RWPE1 (cell line): ENCODE results near the gene SULT1A2.

Experiments used
- CTCF ChIA-PET: fragments of 350-600 bp; sonication (Branson Sonifier 250); formaldehyde crosslinking; extraction: SDS; loops from one replicate; lab custom pipeline; 2021; lab: Yijun Ruan, JAX
- POLR2A ChIA-PET: fragments of 400-600 bp; formaldehyde crosslinking; extraction: SDS; loops from one replicate; lab custom pipeline; 2020; ENCODE audit warnings: antibody characterized with exemption; ENCODE audit not compliant: low non-redundant PET; lab: Yijun Ruan, JAX
- DNase-seq: peaks from one replicate; pipeline ENCODE4 v3.0.0; 2012; ENCODE audit warnings: low spot score
- H3K27ac ChIP-seq: fragments of 450-650 bp; 2 replicates; pipeline ENCODE4 v1.5.1; 2017
- CTCF ChIP-seq: fragments of 450-650 bp; conservative IDR thresholded peaks from 2 replicates; pipeline ENCODE4 v1.5.1; 2017; ENCODE audit warnings: low read depth, mild to moderate bottlenecking

SULT1A2 gene

DNA sequence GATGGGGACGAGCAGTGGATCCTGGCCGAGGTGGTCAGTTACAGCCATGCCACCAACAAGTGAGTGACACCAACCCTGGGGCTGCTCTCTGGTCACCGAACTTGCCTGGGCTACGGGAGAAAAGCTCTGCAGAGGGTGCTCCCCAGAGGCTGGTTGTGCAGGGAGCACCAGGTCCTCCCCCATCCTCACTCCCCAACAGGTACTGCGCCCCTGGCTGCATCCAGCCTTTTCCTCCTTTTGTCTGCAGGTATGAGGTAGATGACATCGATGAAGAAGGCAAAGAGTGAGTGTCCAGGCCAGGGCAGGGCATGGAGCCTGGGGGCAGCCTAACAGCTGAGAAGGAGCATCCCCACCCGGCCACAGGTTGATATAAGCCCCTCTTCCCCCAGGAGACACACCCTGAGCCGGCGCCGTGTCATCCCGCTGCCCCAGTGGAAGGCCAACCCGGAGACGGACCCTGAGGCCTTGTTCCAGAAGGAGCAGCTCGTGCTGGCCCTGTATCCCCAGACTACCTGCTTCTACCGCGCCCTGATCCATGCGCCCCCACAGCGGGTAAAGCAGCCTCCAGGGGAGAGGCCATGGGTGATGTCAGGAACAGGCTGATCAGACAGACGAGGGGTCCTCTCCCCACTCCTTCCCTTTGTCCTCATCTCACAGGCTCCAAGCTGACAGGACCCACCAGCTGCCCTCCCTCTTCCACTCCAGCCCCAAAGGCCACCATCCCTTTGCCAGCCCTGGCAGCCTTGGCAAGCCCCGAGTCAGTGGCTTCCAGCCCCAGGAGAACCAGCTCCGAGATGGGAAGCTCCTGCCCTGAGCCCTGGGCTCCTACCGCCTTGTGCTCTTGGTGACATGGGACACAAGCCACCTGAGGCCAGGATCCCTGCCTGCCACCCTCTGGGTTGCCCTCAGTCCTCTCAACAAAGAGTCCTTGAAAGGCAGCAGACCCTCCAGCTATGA lies 6.2 kb downstream of the SULT1A2 start:
- POLR2A ChIA-PET, result no interaction called here
- TF ChIP-seq CTCF, result no peak
- no peak overlapping the region for H3K27ac ChIP-seq
- CTCF ChIA-PET, result interaction anchor here (0.6 kb wide), 1 partner anchor 18 kb away, joined by 3 read pairs; no protein-coding TSS in a partner anchor
- DNase-seq, result no peak

GRCh38 chr16:28589930-28590329 lies 6.9 kb downstream of the SULT1A2 start:
- no peak for DNase-seq
- no peak for TF ChIP-seq CTCF
- no peak overlapping the region for H3K27ac ChIP-seq
- POLR2A ChIA-PET, result no interaction called here
- CTCF ChIA-PET, result no interaction called here

- no peak for TF ChIP-seq CTCF
- no peak for DNase-seq
- CTCF ChIA-PET, result no interaction called here
- POLR2A ChIA-PET, result no interaction called here
- H3K27ac ChIP-seq, result no peak overlapping the region
These were observed 7.8 kb downstream of the SULT1A2 start for GRCh38 chr16:28589069-28589468.

- CTCF ChIA-PET, result no interaction called here
- peak overlapping the region; percentile 64 for H3K27ac ChIP-seq
- TF ChIP-seq CTCF, result no peak
- POLR2A ChIA-PET, result no interaction called here
- DNase-seq, result peak; percentile 85
These were observed 9.5 kb downstream of the SULT1A2 start for GRCh38 chr16:28587386-28587785.

GRCh38 chr16:28586466-28586865 lies 10.4 kb downstream of the SULT1A2 start:
- TF ChIP-seq CTCF, result no peak
- no peak for DNase-seq
- ChIA-PET POLR2A (interaction anchor here (0.6 kb wide), 2 partner anchors 32 to 35 kb away, joined by 3 to 6 read pairs; partner anchors contain the start of gene SGF29), CTCF (interaction anchor here (0.7 to 0.8 kb wide), 2 partner anchors 18 to 65 kb away, joined by 4 to 6 read pairs; no protein-coding TSS in a partner anchor)
- no peak overlapping the region for H3K27ac ChIP-seq

DNA sequence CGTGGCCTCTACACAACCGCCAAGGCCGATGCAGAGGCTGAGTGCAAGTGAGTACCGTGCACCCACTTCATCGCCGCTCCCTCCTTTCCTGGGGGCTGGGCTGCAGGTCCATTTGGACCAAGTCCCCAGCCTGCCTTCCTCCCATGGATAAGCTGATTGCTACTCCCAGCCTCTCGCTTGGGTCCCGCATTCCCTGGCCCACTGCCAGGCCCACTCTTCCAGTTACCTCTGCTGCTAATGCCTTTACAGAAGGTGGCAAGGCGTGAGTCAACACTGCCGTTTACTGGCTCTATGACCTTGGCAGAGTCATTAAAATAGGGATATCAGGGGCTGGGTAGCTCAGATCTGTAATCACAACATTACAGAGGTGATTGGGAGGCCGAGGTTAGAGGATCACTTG lies 11.2 kb downstream of the SULT1A2 start:
- DNase-seq, result no peak
- ChIA-PET CTCF (no interaction called here), POLR2A (interaction anchor here (0.6 kb wide), 1 partner anchor 32 kb away, joined by 3 read pairs; the partner anchor contains the start of gene SGF29)
- H3K27ac ChIP-seq, result no peak overlapping the region
- TF ChIP-seq CTCF, result no peak
